ENCODE results near the gene IQSEC1.

The IQSEC1 gene

DNA sequence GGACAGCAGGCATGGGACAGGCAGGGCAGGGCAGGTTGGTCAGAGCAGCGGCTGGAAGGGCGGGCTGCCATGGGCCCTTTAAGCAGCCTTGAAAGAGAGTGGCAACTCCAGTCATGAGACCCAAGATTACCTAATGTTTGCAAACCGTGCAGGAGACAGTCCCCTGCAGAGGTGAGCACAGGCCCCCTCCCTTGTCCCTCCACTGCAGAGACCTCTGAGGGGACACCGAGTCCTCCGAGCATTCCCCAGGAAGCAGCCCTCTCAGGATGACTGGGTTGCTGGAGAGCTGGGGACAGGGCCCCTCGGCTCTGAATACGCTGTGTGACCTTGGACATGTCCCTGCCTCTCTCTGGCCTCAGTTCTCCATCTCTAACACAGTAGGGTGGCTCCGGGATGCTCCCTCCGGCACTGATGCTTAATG lies 81.4 kb downstream of the IQSEC1 start:
- Histone ChIP-seq H3K4me3 (ENCODE audit: insufficient read depth, low read length, poor library complexity, severe bottlenecking) (no peak overlapping the region), H3K27me3 (ENCODE audit: low read length) (no peaks in the 10 kb centered on the region), H3K79me2 (ENCODE audit: insufficient read depth, low read length) (no peaks in the 10 kb centered on the region), H3K27ac (ENCODE audit: low read depth, low read length) (no peak overlapping the region), H3K9me2 (replicated peaks; ENCODE audit: insufficient read depth, low read length) (no peaks in the 10 kb centered on the region), H3K9ac (ENCODE audit: low read length) (no peak overlapping the region), H3K36me3 (ENCODE audit: low read length) (no peaks in the 10 kb centered on the region), H4K20me1 (ENCODE audit: low read depth, low read length) (no peaks in the 10 kb centered on the region), H3K4me2 (ENCODE audit: low read depth, low read length, poor library complexity, severe bottlenecking) (no peak overlapping the region), H3F3A (ENCODE audit: insufficient read depth) (no peaks in the 10 kb centered on the region), H2AFZ (ENCODE audit: low read depth, low read length, severe bottlenecking) (no peak overlapping the region), H3K9me3 (ENCODE audit: insufficient read depth, low read length) (no peaks in the 10 kb centered on the region)
- TF ChIP-seq EZH2phosphoT487 (conservative IDR thresholded peaks at IDR 0.05; ENCODE audit: low read length) = no peak
- TF ChIP-seq, protein P1, sequence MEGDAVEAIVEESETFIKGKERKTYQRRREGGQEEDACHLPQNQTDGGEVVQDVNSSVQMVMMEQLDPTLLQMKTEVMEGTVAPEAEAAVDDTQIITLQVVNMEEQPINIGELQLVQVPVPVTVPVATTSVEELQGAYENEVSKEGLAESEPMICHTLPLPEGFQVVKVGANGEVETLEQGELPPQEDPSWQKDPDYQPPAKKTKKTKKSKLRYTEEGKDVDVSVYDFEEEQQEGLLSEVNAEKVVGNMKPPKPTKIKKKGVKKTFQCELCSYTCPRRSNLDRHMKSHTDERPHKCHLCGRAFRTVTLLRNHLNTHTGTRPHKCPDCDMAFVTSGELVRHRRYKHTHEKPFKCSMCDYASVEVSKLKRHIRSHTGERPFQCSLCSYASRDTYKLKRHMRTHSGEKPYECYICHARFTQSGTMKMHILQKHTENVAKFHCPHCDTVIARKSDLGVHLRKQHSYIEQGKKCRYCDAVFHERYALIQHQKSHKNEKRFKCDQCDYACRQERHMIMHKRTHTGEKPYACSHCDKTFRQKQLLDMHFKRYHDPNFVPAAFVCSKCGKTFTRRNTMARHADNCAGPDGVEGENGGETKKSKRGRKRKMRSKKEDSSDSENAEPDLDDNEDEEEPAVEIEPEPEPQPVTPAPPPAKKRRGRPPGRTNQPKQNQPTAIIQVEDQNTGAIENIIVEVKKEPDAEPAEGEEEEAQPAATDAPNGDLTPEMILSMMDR (IDR thresholded peaks at IDR 0.05; ENCODE audit: insufficient read depth, low read length, poor library complexity, severe bottlenecking) = no peak

DNA sequence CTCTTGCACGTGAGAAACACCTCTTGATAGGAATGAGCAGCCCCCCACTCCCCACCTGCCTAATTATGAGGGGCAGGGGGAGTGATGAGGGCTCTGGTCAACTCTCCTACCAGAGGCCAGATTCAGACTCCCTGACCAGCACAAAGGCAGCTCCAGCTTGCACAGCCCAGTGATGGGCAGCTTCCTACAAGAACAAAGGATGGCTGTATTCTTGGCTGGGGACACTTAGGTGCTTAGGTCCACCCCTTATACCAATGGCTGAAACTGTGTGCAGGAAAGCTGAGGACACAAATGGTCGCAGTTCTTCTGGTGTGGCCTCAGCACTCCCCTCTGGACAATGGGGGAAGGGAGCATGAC lies 81.8 kb downstream of the IQSEC1 start:
- H3K9me2 ChIP-seq (replicated peaks; ENCODE audit: insufficient read depth, low read length) = no peaks in the 10 kb centered on the region
- no peaks in the 10 kb centered on the region for H3K27me3 ChIP-seq (ENCODE audit: low read length)
- no peak overlapping the region for H3K9ac ChIP-seq (ENCODE audit: low read length)
- H3K4me2 ChIP-seq (ENCODE audit: low read depth, low read length, poor library complexity, severe bottlenecking) = no peak overlapping the region
- H4K20me1 ChIP-seq (ENCODE audit: low read depth, low read length) = no peaks in the 10 kb centered on the region
- no peak overlapping the region for H2AFZ ChIP-seq (ENCODE audit: low read depth, low read length, severe bottlenecking)
- TF ChIP-seq, protein P1 (IDR thresholded peaks at IDR 0.05; ENCODE audit: insufficient read depth, low read length, poor library complexity, severe bottlenecking) = no peak
- no peak for TF ChIP-seq EZH2phosphoT487 (conservative IDR thresholded peaks at IDR 0.05; ENCODE audit: low read length)
- no peaks in the 10 kb centered on the region for H3K36me3 ChIP-seq (ENCODE audit: low read length)
- H3F3A ChIP-seq (ENCODE audit: insufficient read depth) = no peaks in the 10 kb centered on the region
- H3K4me3 ChIP-seq (ENCODE audit: insufficient read depth, low read length, poor library complexity, severe bottlenecking) = no peak overlapping the region
- no peak overlapping the region for H3K27ac ChIP-seq (ENCODE audit: low read depth, low read length)
- H3K79me2 ChIP-seq (ENCODE audit: insufficient read depth, low read length) = no peaks in the 10 kb centered on the region
- no peaks in the 10 kb centered on the region for H3K9me3 ChIP-seq (ENCODE audit: insufficient read depth, low read length)

DNA sequence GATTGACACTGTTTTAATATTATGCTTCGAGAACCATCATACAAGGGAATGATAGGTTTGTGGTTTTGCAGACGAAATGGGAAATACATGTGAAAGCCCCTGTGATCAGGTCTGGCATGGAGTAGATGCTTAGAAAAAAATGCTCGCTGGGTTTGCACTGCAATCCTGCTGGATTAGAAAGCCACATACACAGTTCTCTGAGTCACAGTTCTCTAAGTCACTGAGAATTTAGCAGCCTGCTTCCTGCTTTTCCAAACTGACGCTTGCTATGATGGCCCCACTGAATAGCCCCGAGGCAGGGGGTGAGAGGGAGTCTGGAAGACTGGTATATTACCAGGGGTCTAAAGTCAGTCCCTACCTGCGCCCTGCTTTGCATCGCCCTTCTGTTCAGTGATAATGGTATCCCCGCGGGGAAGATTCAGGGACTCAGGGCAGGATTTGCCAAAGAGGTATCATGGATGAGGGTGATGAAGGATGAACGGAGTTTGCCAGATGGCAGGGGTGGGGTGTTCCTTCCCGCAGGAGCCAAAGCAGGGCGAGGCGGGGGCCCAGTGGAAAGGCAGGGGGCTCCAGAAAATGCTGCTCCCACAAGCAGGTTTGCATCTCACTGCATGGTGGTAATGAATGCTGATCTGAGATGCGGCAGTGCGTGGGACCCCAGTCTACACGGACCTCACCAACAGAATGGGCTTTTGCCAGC lies 82.3 kb downstream of the IQSEC1 start:
- Histone ChIP-seq H3K4me3 (ENCODE audit: insufficient read depth, low read length, poor library complexity, severe bottlenecking) (no peak overlapping the region), H3K9me3 (ENCODE audit: insufficient read depth, low read length) (no peaks in the 10 kb centered on the region), H3F3A (ENCODE audit: insufficient read depth) (no peaks in the 10 kb centered on the region), H3K27ac (ENCODE audit: low read depth, low read length) (no peak overlapping the region), H3K27me3 (ENCODE audit: low read length) (no peaks in the 10 kb centered on the region), H3K9me2 (replicated peaks; ENCODE audit: insufficient read depth, low read length) (no peaks in the 10 kb centered on the region), H2AFZ (ENCODE audit: low read depth, low read length, severe bottlenecking) (no peak overlapping the region), H3K4me2 (ENCODE audit: low read depth, low read length, poor library complexity, severe bottlenecking) (no peak overlapping the region), H3K36me3 (ENCODE audit: low read length) (no peaks in the 10 kb centered on the region), H3K9ac (ENCODE audit: low read length) (no peak overlapping the region), H4K20me1 (ENCODE audit: low read depth, low read length) (no peaks in the 10 kb centered on the region), H3K79me2 (ENCODE audit: insufficient read depth, low read length) (no peaks in the 10 kb centered on the region)
- no peak for TF ChIP-seq EZH2phosphoT487 (conservative IDR thresholded peaks at IDR 0.05; ENCODE audit: low read length)
- TF ChIP-seq, protein P1 (IDR thresholded peaks at IDR 0.05; ENCODE audit: insufficient read depth, low read length, poor library complexity, severe bottlenecking) = no peak
